Kidney (tissue), 14 donors: ENCODE results near the gene GNAT1. TPM values are rescaled to one million over a fixed set of nuclear protein-coding genes. Genes with fewer than 3 reads are reported as not detected.
"Not testable (repeated sequence)": the region's sequence is repeated elsewhere in the genome, so short reads cannot be mapped to it uniquely, and the experiment has no call there.

Experiments
- DNase-seq, 5 donors: peaks; one replicate each; pipeline ENCODE4 v3.0.0-alpha.2; 2013 to 2020
- FAIRE-seq: peaks from 2 replicates; lab custom pipeline; 2012; peaks lifted over from hg19 to GRCh38; lab: Jason Lieb, UNC
- H3K27ac ChIP-seq, 2 donors: one replicate each; pipeline ENCODE4 v1.7.0; 2013; ENCODE audit warnings: low read depth in 2 of 2, low read length in 2 of 2, inconsistent platforms in 1 of 2
- H3K27me3 ChIP-seq: one replicate; pipeline ENCODE4 v1.7.1; 2013; ENCODE audit warnings: low read length, inconsistent platforms; ENCODE audit not compliant: control insufficient read depth, insufficient read depth
- H3K36me3 ChIP-seq, 3 donors: one replicate each; pipeline versions ENCODE4 v1.7.0 to v1.7.1; 2013; ENCODE audit warnings: low read length in 3 of 3, control low read depth in 1 of 3, inconsistent platforms in 1 of 3; ENCODE audit not compliant: insufficient read depth in 3 of 3, control insufficient read depth in 2 of 3
- H3K4me1 ChIP-seq, 3 donors: one replicate each; pipeline versions ENCODE4 v1.7.0 to v1.7.1; 2013; ENCODE audit warnings: low read length in 3 of 3, inconsistent platforms in 1 of 3, low read depth in 1 of 3; ENCODE audit not compliant: control insufficient read depth in 2 of 3, insufficient read depth in 2 of 3
- H3K4me3 ChIP-seq, 3 donors: one replicate each; pipeline versions ENCODE4 v1.7.0 to v1.8.1; 2013; ENCODE audit warnings: low read length in 3 of 3, control low read depth in 1 of 3, inconsistent platforms in 1 of 3
- H3K9ac ChIP-seq, 3 donors: one replicate each; pipeline versions ENCODE4 v1.7.0 to v1.7.1; 2013; ENCODE audit warnings: low read length in 3 of 3, control low read depth in 1 of 3, inconsistent platforms in 1 of 3
- H3K9me3 ChIP-seq, 3 donors: one replicate each; pipeline versions ENCODE4 v1.7.0 to v1.7.1; 2013; ENCODE audit warnings: low read length in 3 of 3, control low read depth in 1 of 3, inconsistent platforms in 1 of 3; ENCODE audit not compliant: control insufficient read depth in 2 of 3, insufficient read depth in 1 of 3
- CTCF ChIP-seq: IDR thresholded peaks from 3 replicates; pipeline ENCODE4 v1.5.1; 2012; ENCODE audit warnings: mild to moderate bottlenecking, moderate library complexity, borderline replicate concordance; ENCODE audit not compliant: insufficient read depth; ENCODE audit errors: extremely low read depth
- intact Hi-C: fragments of 100-400 bp; cut with DNase I; formaldehyde crosslinking; loops from one replicate; pipeline ENCODE4 v1.11.1; 2022
- polyA plus RNA-seq: library from polyadenylated mRNA; stranded (reverse); fragments of 350-450 nt; fragmentation: Illumina TruSeq; extraction: RNeasy Lipid Tissue Mini Kit (QIAGEN cat#74804); gene quantifications from one replicate; pipeline ENCODE4 v1.2.3, GENCODE V29; 2014; ENCODE audit warnings: low read depth, low replicate concordance; ENCODE audit not compliant: insufficient read depth
- total RNA-seq: library from RNA; stranded (reverse); fragmentation: NEBNext Ultra II Directional; extraction: Animal tissue kit (Norgen Biotek cat#: 25700); gene quantifications from one replicate; pipeline ENCODE4 v1.2.1, GENCODE V29; 2021
- donor health status: control.
- donor health status: control.
- donor health status: control.
- donor health status: control.
- donor health status: control.
- donor health status: DM: yes; HTN: yes; CAD: no.
- donor health status: Normal renal cell carcinoma (clear cell type).

The GNAT1 gene
- total and polyA plus RNA-seq, 2 donors from 2014 or later, result not detected

GRCh38 chr3:50224639-50225038 is 33.2 kb downstream of the GNAT1 start:
- Histone ChIP-seq H3K36me3 (no peaks in the 10 kb centered on the region), H3K27ac (no peak overlapping the region), H3K9ac (no peak overlapping the region), H3K9me3 (no peaks in the 10 kb centered on the region), H3K4me3 (no peak overlapping the region), H3K4me1 (peaks cover 0 to 19% (median 0%) of the 10 kb centered on the region in 3 donors), H3K27me3 (no peaks in the 10 kb centered on the region)
- no peak for FAIRE-seq
- intact Hi-C loops, result loop anchor here (5.0 kb wide), 1 partner anchor 48 kb away; no protein-coding TSS in a partner anchor
- TF ChIP-seq CTCF, result no peak
- no peak for DNase-seq

- Histone ChIP-seq H3K4me1 (peaks cover 0 to 21% (median 0%) of the 10 kb centered on the region in 3 donors), H3K27ac (peak overlapping the region in 1 of 2 donors; percentile 23), H3K36me3 (no peaks in the 10 kb centered on the region), H3K9me3 (no peaks in the 10 kb centered on the region), H3K9ac (peak overlapping the region; percentile 21 to 49 (median 33)), H3K4me3 (peak overlapping the region; percentile 41 to 52 (median 44)), H3K27me3 (no peaks in the 10 kb centered on the region)
- TF ChIP-seq CTCF, result no peak
- DNase-seq (peak in 2 of 5 donors; percentile 69 to 86), FAIRE-seq (no peak)
- intact Hi-C loops, result loop anchor here (5.0 kb wide), 1 partner anchor 45 kb away; no protein-coding TSS in a partner anchor
Measured at GRCh38 chr3:50226888-50227389, 35.5 kb downstream of the GNAT1 start.

- TF ChIP-seq CTCF, result peak; percentile 88
- peak overlapping the region; percentile 58 to 89 for H3K27ac ChIP-seq
- no peaks in the 10 kb centered on the region for H3K27me3 ChIP-seq
- H3K4me3 ChIP-seq, result peak overlapping the region; percentile 63 to 90 (median 63)
- H3K9me3 ChIP-seq, result no peaks in the 10 kb centered on the region
- intact Hi-C loops, result loop anchor here (5.0 kb wide), 1 partner anchor 45 kb away; no protein-coding TSS in a partner anchor
- FAIRE-seq (no peak), DNase-seq (peak; percentile 97 to 98 (median 98))
- peak overlapping the region; percentile 27 to 92 (median 52) for H3K9ac ChIP-seq
- no peaks in the 10 kb centered on the region for H3K36me3 ChIP-seq
- peaks cover 0 to 18% (median 0%) of the 10 kb centered on the region in 3 donors for H3K4me1 ChIP-seq
Measured at GRCh38 chr3:50227390-50228183, 36.2 kb downstream of the GNAT1 start.

GRCh38 chr3:50228184-50228763 is 36.9 kb downstream of the GNAT1 start:
- peak in 1 of 5 donors; percentile 20 for DNase-seq
- intact Hi-C loops, result loop anchor here (5.0 kb wide), 1 partner anchor 44 kb away; no protein-coding TSS in a partner anchor
- Histone ChIP-seq H3K4me1 (peaks cover 0 to 18% (median 0%) of the 10 kb centered on the region in 3 donors), H3K27ac (peak overlapping the region; percentile 58 to 89), H3K4me3 (peak overlapping the region; percentile 63 to 90 (median 63)), H3K9ac (peak overlapping the region in 1 of 3 donors; percentile 27)
- H3K9me3 ChIP-seq, H3K27me3 ChIP-seq, H3K36me3 ChIP-seq, FAIRE-seq: not testable (repeated sequence)
